T-cell (primary cell): ENCODE results near the gene TAF7L. TPM values are rescaled to one million over a fixed set of nuclear protein-coding genes. Genes with fewer than 3 reads are reported as not detected.

Source experiments
- ATAC-seq, 4 experiments: fragments of 200-7000 bp in 3 of 4; fragments of 150-1000 bp in 1 of 4; cut with Tn5 transposase; replicated peaks in 1 of 4; 1 replicate in 3 of 4; 2 replicates in 1 of 4; pipeline ENCODE4 v1.10.0; 2021; ENCODE audit warnings: moderate library complexity in 3 of 4, mild to moderate bottlenecking in 2 of 4, moderate number of reproducible peaks in 1 of 4
- CTCF ChIA-PET, 2 donors: fragments of 300-600 bp; sonication (Branson Sonifier 250); formaldehyde crosslinking; loops; one replicate each; lab custom pipeline; 2022; ENCODE audit warnings: antibody characterized with exemption in 2 of 2; lab: Charles Lee
- POLR2A ChIA-PET, 2 donors: fragments of 300-600 bp; sonication (Branson Sonifier 250); formaldehyde crosslinking; loops; one replicate each; lab custom pipeline; 2022; ENCODE audit warnings: antibody characterized with exemption in 2 of 2; lab: Charles Lee
- DNase-seq, 35 experiments: peaks; one replicate each; pipeline versions ENCODE4 v3.0.0 to v3.0.0-alpha.2; 2013 to 2023
- H3K27ac ChIP-seq: one replicate; pipeline ENCODE4 v1.5.1; 2013; ENCODE audit warnings: low read length
- H3K27me3 ChIP-seq, 2 experiments: replicated peaks in 1 of 2; 1 replicate in 1 of 2; 2 replicates in 1 of 2; pipeline versions ENCODE4 v1.6.1 to v1.7.0; 2013; ENCODE audit warnings: low read length in 1 of 2, mixed read lengths in 1 of 2; ENCODE audit not compliant: control insufficient read depth in 2 of 2, insufficient read depth in 2 of 2; ENCODE audit errors: extremely low read depth in 1 of 2
- H3K36me3 ChIP-seq, 2 donors: 1 replicate in 1 of 2; 2 replicates in 1 of 2; pipeline versions ENCODE4 v1.6.1 to v1.7.0; 2013; ENCODE audit warnings: low read length in 1 of 2; ENCODE audit not compliant: control insufficient read depth in 2 of 2, insufficient read depth in 1 of 2; ENCODE audit errors: extremely low read depth in 1 of 2
- H3K4me1 ChIP-seq, 2 experiments: 1 replicate in 1 of 2; 2 replicates in 1 of 2; pipeline versions ENCODE4 v1.6.1 to v1.7.0; 2013; ENCODE audit warnings: low read length in 2 of 2, mixed read lengths in 1 of 2; ENCODE audit not compliant: insufficient read depth in 2 of 2, control insufficient read depth in 1 of 2; ENCODE audit errors: extremely low read depth in 1 of 2
- H3K4me3 ChIP-seq, 2 donors: 1 replicate in 1 of 2; 2 replicates in 1 of 2; pipeline versions ENCODE4 v1.5.1 to v1.7.0; 2013; ENCODE audit warnings: mild to moderate bottlenecking in 2 of 2, low read length in 1 of 2, moderate library complexity in 1 of 2; ENCODE audit not compliant: control insufficient read depth in 1 of 2; ENCODE audit errors: extremely low read depth in 1 of 2
- H3K9me3 ChIP-seq: 2 replicates; pipeline ENCODE4 v1.7.0; 2013
- H3K27ac Mint-ChIP-seq, 2 donors: one replicate each; pipeline ENCODE4 v1.8.0; 2020 to 2021; ENCODE audit warnings: mild to moderate bottlenecking in 2 of 2, mixed read lengths in 2 of 2
- H3K27me3 Mint-ChIP-seq, 2 donors: one replicate each; pipeline ENCODE4 v1.8.0; 2021 to 2022; ENCODE audit warnings: mixed read lengths in 2 of 2
- H3K36me3 Mint-ChIP-seq: one replicate; pipeline ENCODE4 v1.8.0; 2021; ENCODE audit warnings: mixed read lengths
- H3K4me1 Mint-ChIP-seq, 3 donors: one replicate each; pipeline ENCODE4 v1.8.0; 2020 to 2022; ENCODE audit warnings: mixed read lengths in 3 of 3, mild to moderate bottlenecking in 1 of 3
- H3K4me3 Mint-ChIP-seq, 3 donors: one replicate each; pipeline ENCODE4 v1.8.0; 2020 to 2022; ENCODE audit warnings: mild to moderate bottlenecking in 3 of 3, mixed read lengths in 3 of 3, moderate library complexity in 3 of 3
- H3K9me3 Mint-ChIP-seq, 3 donors: one replicate each; pipeline ENCODE4 v1.8.0; 2020 to 2022; ENCODE audit warnings: mixed read lengths in 3 of 3
- WGBS: methylation state at CpG from one replicate; pipeline ENCODE4 v1.1.5; 2013; ENCODE audit warnings: missing lambda C conversion rate; ENCODE audit not compliant: insufficient coverage; 5-methylcytosine and 5-hydroxymethylcytosine counted together
- total RNA-seq, 35 experiments: library from RNA in 6 of 35; stranded (reverse) in 6 of 35; fragments of 120-200 nt in 1 of 35; gene quantifications; one replicate each; pipeline versions ENCODE4 v1.2.1 to v1.2.4 and lab custom pipeline; 2013 to 2026

The TAF7L gene
- total RNA-seq, 5 donors from 2014 or later (not counting 1 experiment from before 2014, with no cell fraction given) = not detected

DNA sequence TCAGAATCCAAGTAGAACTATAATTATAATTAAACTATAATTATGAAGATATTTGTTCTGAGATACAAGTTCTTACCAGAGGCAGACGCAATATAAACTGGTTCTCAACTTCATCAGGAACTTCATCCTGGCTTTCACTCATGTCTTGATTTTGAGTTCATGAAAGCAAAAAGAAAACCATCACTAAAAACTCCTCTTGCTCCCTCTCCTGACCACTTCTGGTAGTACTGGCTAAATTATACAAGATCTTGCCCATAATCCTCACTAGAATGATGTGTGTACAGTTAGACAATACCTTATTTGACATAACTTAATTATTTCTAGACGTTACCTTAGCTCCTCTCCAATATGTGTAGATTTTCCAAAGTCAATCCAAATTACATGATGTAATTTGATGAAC is 3.7 kb downstream of the TAF7L start:
- no peaks in the 10 kb centered on the region for H3K36me3 ChIP-seq
- no CpG with 5 or more reads among the region's 2 CpGs for whole genome bisulfite sequencing
- H3K27me3 Mint-ChIP-seq = peaks cover 6 to 8% of the 10 kb centered on the region in 2 donors
- H3K4me1 ChIP-seq = no peaks in the 10 kb centered on the region
- no peaks in the 10 kb centered on the region for H3K9me3 ChIP-seq
- CTCF ChIA-PET = interaction anchor here in 1 of 2 donors (0.7 kb wide), 1 partner anchor 599 kb away, joined by 3 read pairs; no protein-coding TSS in a partner anchor
- peak in 3 of 35 experiments; percentile 1 to 47 (median 5) for DNase-seq
- no peak overlapping the region for H3K27ac ChIP-seq
- H3K36me3 Mint-ChIP-seq = no peaks in the 10 kb centered on the region
- no peaks in the 10 kb centered on the region for H3K4me1 Mint-ChIP-seq
- H3K4me3 ChIP-seq = no peak overlapping the region
- H3K27ac Mint-ChIP-seq = no peak overlapping the region
- H3K9me3 Mint-ChIP-seq = no peaks in the 10 kb centered on the region
- no peak overlapping the region for H3K4me3 Mint-ChIP-seq
- POLR2A ChIA-PET = interaction anchor here in 1 of 2 donors (0.6 to 0.7 kb wide), 2 partner anchors 35 to 81 kb away, joined by 3 to 7 read pairs; no protein-coding TSS in a partner anchor
- peak in 3 of 4 experiments; percentile 35 to 37 (median 36) for ATAC-seq
- peaks cover 0 to 3% of the 10 kb centered on the region in 2 experiments for H3K27me3 ChIP-seq

DNA sequence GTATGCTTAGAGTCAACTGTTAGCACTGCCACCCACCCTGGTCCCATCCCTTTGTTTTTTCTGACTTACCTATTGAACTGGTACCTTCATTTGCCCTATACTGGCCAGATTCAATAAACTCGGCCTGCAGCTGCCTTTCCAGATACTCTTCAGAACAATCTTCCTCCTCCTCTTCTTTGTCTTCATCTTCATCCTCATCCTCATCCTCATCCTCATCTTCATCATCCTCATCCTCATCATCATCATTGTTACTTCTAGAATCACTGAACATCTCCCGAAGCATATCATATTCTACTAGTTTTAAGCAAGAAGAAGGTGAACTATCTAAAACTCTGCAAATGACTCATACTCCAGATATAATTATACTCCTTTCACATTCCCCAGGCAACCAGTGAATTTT is 14.9 kb downstream of the TAF7L start:
- no peaks in the 10 kb centered on the region for H3K27me3 ChIP-seq
- ATAC-seq (no peak), DNase-seq (no peak)
- no peaks in the 10 kb centered on the region for H3K36me3 ChIP-seq
- Mint-ChIP-seq H3K27ac (no peak overlapping the region), H3K4me1 (no peaks in the 10 kb centered on the region), H3K9me3 (no peaks in the 10 kb centered on the region), H3K27me3 (peaks cover 2 to 14% of the 10 kb centered on the region in 2 donors), H3K4me3 (no peak overlapping the region), H3K36me3 (no peaks in the 10 kb centered on the region)
- no peaks in the 10 kb centered on the region for H3K9me3 ChIP-seq
- no peak overlapping the region for H3K27ac ChIP-seq
- WGBS = 71% methylated on average over 1 of the region's 2 CpGs
- H3K4me3 ChIP-seq = no peak overlapping the region
- ChIA-PET CTCF (no interaction called here), POLR2A (no interaction called here)
- no peaks in the 10 kb centered on the region for H3K4me1 ChIP-seq

GRCh38 chrX:101274198-101274597 is 16.9 kb downstream of the TAF7L start:
- ChIA-PET CTCF (no interaction called here), POLR2A (no interaction called here)
- no peaks in the 10 kb centered on the region for H3K4me1 Mint-ChIP-seq
- WGBS = no CpG with 5 or more reads among the region's 6 CpGs
- peaks cover 2 to 19% of the 10 kb centered on the region in 2 donors for H3K27me3 Mint-ChIP-seq
- DNase-seq (no peak), ATAC-seq (no peak)
- H3K9me3 Mint-ChIP-seq = no peaks in the 10 kb centered on the region
- no peak overlapping the region for H3K27ac Mint-ChIP-seq
- no peaks in the 10 kb centered on the region for H3K36me3 ChIP-seq
- H3K4me3 Mint-ChIP-seq = no peak overlapping the region
- no peak overlapping the region for H3K4me3 ChIP-seq
- no peaks in the 10 kb centered on the region for H3K27me3 ChIP-seq
- H3K9me3 ChIP-seq = no peaks in the 10 kb centered on the region
- H3K36me3 Mint-ChIP-seq = no peaks in the 10 kb centered on the region
- H3K27ac ChIP-seq = no peak overlapping the region
- no peaks in the 10 kb centered on the region for H3K4me1 ChIP-seq

DNA sequence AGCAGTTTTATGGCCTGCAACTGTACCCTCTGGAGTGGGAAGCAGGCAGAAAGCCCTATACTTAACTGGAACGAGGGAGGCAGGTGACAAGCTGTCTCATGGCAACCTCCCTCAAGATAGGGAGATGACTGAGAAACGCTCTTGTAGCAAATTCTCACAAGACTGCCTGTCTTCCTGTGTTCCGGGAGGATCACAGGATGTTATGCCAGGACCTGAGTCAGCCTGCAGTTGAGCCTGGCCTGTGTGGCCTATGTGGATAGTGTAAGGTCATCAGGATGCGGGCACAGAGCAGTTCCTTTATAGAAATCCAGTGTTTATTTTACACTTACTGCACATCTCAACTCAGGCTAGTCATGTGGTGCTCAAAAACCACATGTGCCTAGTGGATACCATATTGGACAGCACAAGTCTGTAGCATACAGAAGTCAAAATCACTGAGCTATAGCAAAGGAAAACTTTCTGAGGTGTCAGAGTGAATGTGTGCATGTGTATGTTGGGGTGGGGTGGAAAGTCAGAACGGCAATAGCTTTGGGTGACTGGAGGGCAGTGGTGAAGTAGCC is 25.2 kb downstream of the TAF7L start:
- Mint-ChIP-seq H3K27me3 (peaks cover 0 to 18% of the 10 kb centered on the region in 2 donors), H3K4me3 (no peak overlapping the region), H3K27ac (no peak overlapping the region), H3K36me3 (no peaks in the 10 kb centered on the region), H3K9me3 (no peaks in the 10 kb centered on the region), H3K4me1 (no peaks in the 10 kb centered on the region)
- CTCF ChIA-PET = interaction anchor here in 1 of 2 donors (0.5 kb wide), 1 partner anchor 648 kb away, joined by 3 read pairs; no protein-coding TSS in a partner anchor
- Histone ChIP-seq H3K27ac (no peak overlapping the region), H3K9me3 (no peaks in the 10 kb centered on the region), H3K4me1 (no peaks in the 10 kb centered on the region), H3K4me3 (no peak overlapping the region), H3K36me3 (no peaks in the 10 kb centered on the region), H3K27me3 (no peaks in the 10 kb centered on the region)
- no peak for ATAC-seq
- POLR2A ChIA-PET = no interaction called here
- DNase-seq = no peak
- WGBS = no CpG with 5 or more reads among the region's 5 CpGs

GRCh38 chrX:101263766-101264165 is 27.4 kb downstream of the TAF7L start:
- ChIA-PET CTCF (no interaction called here), POLR2A (no interaction called here)
- Mint-ChIP-seq H3K4me3 (no peak overlapping the region), H3K36me3 (no peaks in the 10 kb centered on the region), H3K27ac (no peak overlapping the region), H3K9me3 (no peaks in the 10 kb centered on the region), H3K4me1 (peaks cover 0 to 2% (median under 1%) of the 10 kb centered on the region in 3 donors), H3K27me3 (peaks cover 0 to 13% of the 10 kb centered on the region in 2 donors)
- ATAC-seq (no peak), DNase-seq (no peak)
- WGBS = no CpG with 5 or more reads among the region's 2 CpGs
- H3K9me3 ChIP-seq = no peaks in the 10 kb centered on the region
- H3K4me1 ChIP-seq = no peaks in the 10 kb centered on the region
- H3K36me3 ChIP-seq = no peaks in the 10 kb centered on the region
- no peak overlapping the region for H3K27ac ChIP-seq
- no peak overlapping the region for H3K4me3 ChIP-seq
- no peaks in the 10 kb centered on the region for H3K27me3 ChIP-seq

GRCh38 chrX:101262590-101262989 is 28.5 kb downstream of the TAF7L start:
- Histone ChIP-seq H3K4me3 (no peak overlapping the region), H3K36me3 (no peaks in the 10 kb centered on the region), H3K4me1 (peaks cover 0 to 4% of the 10 kb centered on the region in 2 experiments), H3K27ac (no peak overlapping the region), H3K9me3 (no peaks in the 10 kb centered on the region), H3K27me3 (no peaks in the 10 kb centered on the region)
- H3K27me3 Mint-ChIP-seq = peaks cover 0 to 13% of the 10 kb centered on the region in 2 donors
- no peaks in the 10 kb centered on the region for H3K36me3 Mint-ChIP-seq
- no peaks in the 10 kb centered on the region for H3K9me3 Mint-ChIP-seq
- ATAC-seq = no peak
- H3K4me3 Mint-ChIP-seq = no peak overlapping the region
- no CpG with 5 or more reads among the region's 4 CpGs for WGBS
- CTCF ChIA-PET = no interaction called here
- peaks cover 7 to 12% (median 8%) of the 10 kb centered on the region in 3 donors for H3K4me1 Mint-ChIP-seq
- no peak for DNase-seq
- H3K27ac Mint-ChIP-seq = no peak overlapping the region
- POLR2A ChIA-PET = no interaction called here
